Large intestine (tissue), 3 donors: Measurements from ENCODE around the gene PIGM. TPM values are rescaled to one million over a fixed set of nuclear protein-coding genes. Genes with fewer than 3 reads are reported as not detected.

Source experiments
- DNase-seq, 2 donors: peaks; one replicate each; pipeline versions ENCODE4 v3.0.0 to v3.0.0-alpha.2; 2013
- H3K27ac ChIP-seq: one replicate; pipeline ENCODE4 v1.5.1; 2013; ENCODE audit warnings: low read length
- H3K27me3 ChIP-seq: 2 replicates; pipeline ENCODE4 v1.6.1; 2013; ENCODE audit warnings: low read length; ENCODE audit not compliant: control insufficient read depth, insufficient read depth
- H3K36me3 ChIP-seq: 2 replicates; pipeline ENCODE4 v1.6.1; 2013; ENCODE audit warnings: low read length; ENCODE audit not compliant: control insufficient read depth, insufficient read depth
- H3K4me1 ChIP-seq: one replicate; pipeline ENCODE4 v1.6.1; 2013; ENCODE audit warnings: low read length; ENCODE audit not compliant: control insufficient read depth, insufficient read depth
- H3K4me3 ChIP-seq: one replicate; pipeline ENCODE4 v1.5.1; 2013; ENCODE audit warnings: low read length
- H3K9me3 ChIP-seq: one replicate; pipeline ENCODE4 v1.6.1; 2013; ENCODE audit warnings: mild to moderate bottlenecking, low read depth, low read length, moderate library complexity; ENCODE audit not compliant: control insufficient read depth
- WGBS: methylation state at CpG from one replicate; pipeline ENCODE4 v1.1.5; 2013; ENCODE audit warnings: low lambda C conversion rate; ENCODE audit not compliant: insufficient coverage; 5-methylcytosine and 5-hydroxymethylcytosine counted together
- polyA plus RNA-seq: library from polyadenylated mRNA; unstranded; fragments of 120-200 nt; gene quantifications from one replicate; pipeline ENCODE4 v1.2.1, GENCODE V29; 2013

PIGM gene
- polyA plus RNA-seq, 1 donor = 13.1 TPM

GRCh38 chr1:160006312-160006940 is 25.4 kb downstream of the PIGM start:
- H3K4me1 ChIP-seq = peaks cover 64% of the 10 kb centered on the region
- H3K36me3 ChIP-seq = no peaks in the 10 kb centered on the region
- H3K4me3 ChIP-seq = no peak overlapping the region
- 50% methylated on average over 2 of the region's 5 CpGs for WGBS
- H3K27me3 ChIP-seq = no peaks in the 10 kb centered on the region
- H3K27ac ChIP-seq = no peak overlapping the region
- no peaks in the 10 kb centered on the region for H3K9me3 ChIP-seq
- DNase-seq = peak; percentile 71 to 79

- no peak for DNase-seq
- no CpG with 5 or more reads among the region's 4 CpGs for WGBS
- H3K27ac ChIP-seq = peak overlapping the region; percentile 87
These were observed 26.7 kb downstream of the PIGM start for GRCh38 chr1:160005070-160005469.

DNA sequence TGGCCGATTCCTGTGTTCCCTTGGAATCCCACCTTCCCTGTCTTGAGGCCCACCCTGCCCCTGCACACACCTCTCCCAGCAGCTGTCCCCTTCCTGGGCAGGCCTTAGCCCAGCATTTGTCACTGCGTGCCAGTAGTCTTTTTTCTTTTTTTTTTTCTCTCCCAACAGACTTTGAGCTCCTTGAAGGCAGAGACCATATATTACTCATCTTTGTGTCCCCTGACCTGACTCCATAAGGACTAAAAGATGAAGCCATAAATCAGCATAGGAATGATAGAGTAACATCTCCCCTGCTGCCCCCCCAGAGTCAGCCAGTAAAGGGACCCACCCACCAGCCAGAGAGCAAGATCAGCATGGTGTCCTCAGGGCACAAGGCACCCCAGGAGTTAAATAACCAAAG is 27.4 kb downstream of the PIGM start:
- Histone ChIP-seq H3K27ac (peak overlapping the region; percentile 87), H3K4me1 (peaks cover 46% of the 10 kb centered on the region), H3K36me3 (no peaks in the 10 kb centered on the region), H3K4me3 (no peak overlapping the region), H3K27me3 (no peaks in the 10 kb centered on the region), H3K9me3 (no peaks in the 10 kb centered on the region)
- WGBS = no CpG with 5 or more reads among the region's 2 CpGs
- peak; percentile 76 to 92 for DNase-seq

More at GRCh38 chr1:160005070-160005469, 26.7 kb downstream of the PIGM start:
- H3K4me3 ChIP-seq = no peak overlapping the region
- no peaks in the 10 kb centered on the region for H3K27me3 ChIP-seq
- H3K9me3 ChIP-seq = no peaks in the 10 kb centered on the region
- no peaks in the 10 kb centered on the region for H3K36me3 ChIP-seq
- H3K4me1 ChIP-seq = peaks cover 52% of the 10 kb centered on the region

DNA sequence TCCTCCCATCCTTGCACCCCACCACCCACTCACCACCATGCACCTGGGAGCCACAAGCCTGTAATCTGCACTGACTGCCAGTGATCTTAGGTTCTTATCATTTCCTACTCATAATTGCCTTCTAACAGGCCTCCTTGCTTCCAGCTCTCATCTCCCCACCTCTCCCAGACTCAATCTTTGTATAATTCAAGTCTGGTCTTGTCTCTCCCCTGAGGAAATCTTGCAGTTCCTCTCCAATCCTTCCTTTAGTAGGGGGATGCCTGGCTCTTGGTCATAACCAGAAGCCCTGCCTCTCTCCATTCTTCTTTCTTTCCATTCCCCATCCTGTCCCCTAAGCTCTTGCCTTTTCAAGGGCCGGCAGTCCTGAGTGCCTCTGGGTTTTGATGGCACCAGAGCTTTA is 27.8 kb downstream of the PIGM start:
- peak overlapping the region; percentile 87 for H3K27ac ChIP-seq
- no peak for DNase-seq
- no peaks in the 10 kb centered on the region for H3K36me3 ChIP-seq
- peaks cover 42% of the 10 kb centered on the region for H3K4me1 ChIP-seq
- WGBS = no CpG with 5 or more reads among the region's 1 CpG
- no peaks in the 10 kb centered on the region for H3K9me3 ChIP-seq
- H3K27me3 ChIP-seq = no peaks in the 10 kb centered on the region
- H3K4me3 ChIP-seq = no peak overlapping the region

- no peaks in the 10 kb centered on the region for H3K27me3 ChIP-seq
- H3K27ac ChIP-seq = no peak overlapping the region
- no peaks in the 10 kb centered on the region for H3K9me3 ChIP-seq
- WGBS = 67% methylated on average over 1 of the region's 2 CpGs
- H3K36me3 ChIP-seq = no peaks in the 10 kb centered on the region
- no peak for DNase-seq
- H3K4me1 ChIP-seq = peaks cover 32% of the 10 kb centered on the region
- H3K4me3 ChIP-seq = no peak overlapping the region
These were observed 30.4 kb downstream of the PIGM start for GRCh38 chr1:160001440-160001839.

DNA sequence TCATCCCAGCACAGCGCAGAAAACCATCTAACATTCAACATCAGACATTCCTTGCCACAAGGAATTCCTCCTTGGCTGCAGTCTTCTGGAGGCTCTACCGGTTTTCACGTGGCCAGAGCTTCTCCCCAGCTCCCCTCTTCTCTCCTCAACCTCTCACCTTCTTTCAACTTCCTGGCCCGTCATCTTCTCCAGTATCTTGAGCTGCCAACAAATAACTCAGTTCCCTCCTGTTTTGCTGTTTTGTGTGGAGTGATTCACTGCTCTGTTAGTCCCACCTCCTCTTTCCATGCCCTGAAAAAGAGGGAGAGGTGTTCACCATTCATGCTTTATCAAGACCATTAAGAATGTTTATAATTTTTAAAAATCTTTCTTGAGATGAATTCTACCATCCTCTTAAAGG is 32.6 kb downstream of the PIGM start:
- Histone ChIP-seq H3K27ac (no peak overlapping the region), H3K36me3 (no peaks in the 10 kb centered on the region), H3K9me3 (no peaks in the 10 kb centered on the region), H3K4me1 (peaks cover 16% of the 10 kb centered on the region), H3K27me3 (no peaks in the 10 kb centered on the region), H3K4me3 (no peak overlapping the region)
- DNase-seq = no peak
- WGBS = no CpG with 5 or more reads among the region's 4 CpGs

DNA sequence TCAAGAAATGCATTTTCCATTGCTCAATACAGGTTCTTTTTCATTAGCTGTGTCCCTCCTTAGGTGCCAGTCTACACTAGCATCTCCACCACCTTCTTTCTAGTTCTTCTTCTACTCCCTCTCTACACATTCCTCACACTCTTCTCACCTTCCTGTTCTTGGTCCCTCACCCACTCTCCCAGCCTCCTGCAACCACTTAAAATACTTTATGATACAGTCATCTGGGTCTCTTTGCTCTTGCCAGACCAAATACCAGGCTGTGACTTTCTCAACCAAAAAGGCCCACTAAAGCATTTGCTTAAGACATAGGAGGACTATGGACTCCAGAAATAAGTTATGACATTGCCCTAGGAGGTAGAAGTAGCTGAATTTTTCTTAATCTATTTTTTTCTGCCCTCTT is 35.1 kb downstream of the PIGM start:
- Histone ChIP-seq H3K27me3 (no peaks in the 10 kb centered on the region), H3K27ac (no peak overlapping the region), H3K9me3 (no peaks in the 10 kb centered on the region), H3K4me3 (no peak overlapping the region), H3K4me1 (peaks cover 5% of the 10 kb centered on the region), H3K36me3 (no peaks in the 10 kb centered on the region)
- DNase-seq = no peak

- Histone ChIP-seq H3K36me3 (no peaks in the 10 kb centered on the region), H3K4me1 (peaks cover 5% of the 10 kb centered on the region), H3K4me3 (no peak overlapping the region), H3K27me3 (no peaks in the 10 kb centered on the region), H3K27ac (no peak overlapping the region), H3K9me3 (no peaks in the 10 kb centered on the region)
- WGBS = no CpG with 5 or more reads among the region's 2 CpGs
- no peak for DNase-seq
These were observed 36.9 kb downstream of the PIGM start for GRCh38 chr1:159994896-159995295.

- Histone ChIP-seq H3K9me3 (no peaks in the 10 kb centered on the region), H3K36me3 (no peaks in the 10 kb centered on the region), H3K4me3 (no peak overlapping the region), H3K4me1 (peaks cover 5% of the 10 kb centered on the region), H3K27ac (no peak overlapping the region), H3K27me3 (no peaks in the 10 kb centered on the region)
- no peak for DNase-seq
- no CpG with 5 or more reads among the region's 2 CpGs for WGBS
These were observed 37.9 kb downstream of the PIGM start for GRCh38 chr1:159993911-159994310.

- no peak for DNase-seq
- Histone ChIP-seq H3K9me3 (no peaks in the 10 kb centered on the region), H3K27ac (peak overlapping the region; percentile 30), H3K27me3 (no peaks in the 10 kb centered on the region), H3K4me3 (no peak overlapping the region), H3K4me1 (peaks cover 5% of the 10 kb centered on the region), H3K36me3 (no peaks in the 10 kb centered on the region)
- no CpG with 5 or more reads among the region's 1 CpG for WGBS
These were observed 39.6 kb downstream of the PIGM start for GRCh38 chr1:159992161-159992560.

DNA sequence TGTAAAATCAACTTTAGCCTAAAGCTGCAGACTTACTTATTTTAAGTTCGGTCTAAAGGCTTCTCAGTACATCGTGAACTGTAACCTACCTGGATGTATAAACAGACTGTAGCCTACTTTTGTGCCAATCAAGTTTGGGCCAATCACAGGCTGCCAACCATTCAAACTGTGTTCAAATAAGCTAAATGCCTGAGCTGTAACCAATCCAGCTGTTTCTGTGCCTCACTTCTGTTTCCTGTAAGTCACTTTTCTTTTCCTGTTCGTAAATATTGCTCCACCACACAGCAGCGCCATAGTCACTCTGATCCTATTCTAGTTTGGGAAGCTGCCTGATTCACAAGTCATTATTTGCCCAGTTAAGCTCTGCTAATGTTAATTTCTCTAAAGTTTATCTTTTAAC is 40.3 kb downstream of the PIGM start:
- peak in 1 of 2 donors; percentile 45 for DNase-seq
- Histone ChIP-seq H3K4me3 (no peak overlapping the region), H3K27me3 (no peaks in the 10 kb centered on the region), H3K36me3 (no peaks in the 10 kb centered on the region), H3K4me1 (peaks cover 5% of the 10 kb centered on the region), H3K27ac (peak overlapping the region; percentile 19), H3K9me3 (peaks cover 1% of the 10 kb centered on the region)
- no CpG with 5 or more reads among the region's 4 CpGs for WGBS
